Endothelial cell of umbilical vein (primary cell): ENCODE results near the gene WWC1.

Source experiments
- EZH2 ChIP-seq: IDR thresholded peaks from 2 replicates; pipeline ENCODE4 v1.6.1; 2012; ENCODE audit warnings: borderline replicate concordance, low read depth, mild to moderate bottlenecking, moderate library complexity, low read length, inconsistent platforms; ENCODE audit not compliant: severe bottlenecking
- FOS ChIP-seq: IDR thresholded peaks from 2 replicates; pipeline ENCODE4 v1.6.1; 2011; ENCODE audit warnings: mild to moderate bottlenecking, low read length, moderate library complexity, borderline replicate concordance; ENCODE audit not compliant: insufficient read depth
- GATA2 ChIP-seq: IDR thresholded peaks from 2 replicates; pipeline ENCODE4 v1.7.0; 2011; ENCODE audit warnings: low read depth, mild to moderate bottlenecking, moderate library complexity, mixed read lengths, low read length; ENCODE audit not compliant: insufficient read length, insufficient read depth
- JUN ChIP-seq: IDR thresholded peaks from 2 replicates; pipeline ENCODE4 v1.6.1; 2011; ENCODE audit warnings: borderline replicate concordance, low read depth; ENCODE audit not compliant: insufficient read length, insufficient read depth
- MAX ChIP-seq: IDR thresholded peaks from 2 replicates; pipeline ENCODE4 v1.6.1; 2011; ENCODE audit not compliant: insufficient read depth, insufficient read length
- MYC ChIP-seq: IDR thresholded peaks from one replicate; pipeline ENCODE4 v1.6.1; 2011; ENCODE audit warnings: mild to moderate bottlenecking, low read depth, low read length
- POLR2A ChIP-seq: IDR thresholded peaks from 2 replicates; pipeline ENCODE4 v1.6.1; 2012; ENCODE audit warnings: low read depth, mild to moderate bottlenecking, control low read depth, low read length
- POLR2AphosphoS5 ChIP-seq: IDR thresholded peaks from 2 replicates; pipeline ENCODE4 v1.6.1; 2012; ENCODE audit warnings: low read depth, mild to moderate bottlenecking, control low read depth, low read length, moderate library complexity; ENCODE audit not compliant: insufficient read depth
- TF ChIP-seq, protein P1 (sequence below), 2 donors: IDR thresholded peaks; 1 replicate in 1 of 2; 2 replicates in 1 of 2; pipeline ENCODE4 v1.5.1; 2011; ENCODE audit warnings: low read length in 2 of 2, mild to moderate bottlenecking in 2 of 2, moderate library complexity in 2 of 2, control low read depth in 1 of 2, inconsistent platforms in 1 of 2, low read depth in 1 of 2; ENCODE audit not compliant: insufficient read depth in 1 of 2; ENCODE audit errors: extremely low read depth in 1 of 2

DNA sequence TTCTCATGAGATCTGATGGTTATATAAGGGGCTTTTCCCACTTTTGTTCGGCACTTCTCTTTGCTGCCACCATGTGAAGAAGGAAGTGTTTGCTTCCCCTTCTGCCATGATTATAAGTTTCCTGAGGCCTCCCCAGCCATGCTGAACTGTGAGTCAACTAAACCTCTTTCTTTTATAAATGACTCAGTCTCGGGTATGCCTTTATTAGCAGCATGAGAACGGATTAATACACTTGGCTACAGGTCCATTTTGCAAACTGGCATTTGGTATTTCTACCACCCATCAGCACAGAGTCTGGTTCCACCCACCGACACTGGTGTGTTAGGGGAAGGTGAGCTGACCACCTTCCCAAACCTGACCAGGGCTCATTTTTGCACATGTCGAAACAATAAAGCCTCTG is 146.9 kb downstream of the WWC1 start:
- TF ChIP-seq POLR2A (no peak), POLR2AphosphoS5 (no peak), EZH2 (no peak), MYC (no peak), FOS (no peak), MAX (no peak), JUN (no peak), GATA2 (no peak)
- TF ChIP-seq, protein P1, sequence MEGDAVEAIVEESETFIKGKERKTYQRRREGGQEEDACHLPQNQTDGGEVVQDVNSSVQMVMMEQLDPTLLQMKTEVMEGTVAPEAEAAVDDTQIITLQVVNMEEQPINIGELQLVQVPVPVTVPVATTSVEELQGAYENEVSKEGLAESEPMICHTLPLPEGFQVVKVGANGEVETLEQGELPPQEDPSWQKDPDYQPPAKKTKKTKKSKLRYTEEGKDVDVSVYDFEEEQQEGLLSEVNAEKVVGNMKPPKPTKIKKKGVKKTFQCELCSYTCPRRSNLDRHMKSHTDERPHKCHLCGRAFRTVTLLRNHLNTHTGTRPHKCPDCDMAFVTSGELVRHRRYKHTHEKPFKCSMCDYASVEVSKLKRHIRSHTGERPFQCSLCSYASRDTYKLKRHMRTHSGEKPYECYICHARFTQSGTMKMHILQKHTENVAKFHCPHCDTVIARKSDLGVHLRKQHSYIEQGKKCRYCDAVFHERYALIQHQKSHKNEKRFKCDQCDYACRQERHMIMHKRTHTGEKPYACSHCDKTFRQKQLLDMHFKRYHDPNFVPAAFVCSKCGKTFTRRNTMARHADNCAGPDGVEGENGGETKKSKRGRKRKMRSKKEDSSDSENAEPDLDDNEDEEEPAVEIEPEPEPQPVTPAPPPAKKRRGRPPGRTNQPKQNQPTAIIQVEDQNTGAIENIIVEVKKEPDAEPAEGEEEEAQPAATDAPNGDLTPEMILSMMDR (IDR thresholded peaks at IDR 0.05; ENCODE audit: extremely low read depth in 1 of 2, insufficient read depth in 1 of 2, low read depth in 1 of 2, low read length in 2 of 2) = no peak
